ENCODE measurements around the gene RASSF1. TPM values are rescaled to one million over a fixed set of nuclear protein-coding genes. Genes with fewer than 3 reads are reported as not detected.
A peak's percentile ranks its signal among the peaks of the same experiment; 100 is the strongest.

Gene RASSF1
- total RNA-seq, 1 experiment from 2014 or later, result 15.8 TPM

DNA sequence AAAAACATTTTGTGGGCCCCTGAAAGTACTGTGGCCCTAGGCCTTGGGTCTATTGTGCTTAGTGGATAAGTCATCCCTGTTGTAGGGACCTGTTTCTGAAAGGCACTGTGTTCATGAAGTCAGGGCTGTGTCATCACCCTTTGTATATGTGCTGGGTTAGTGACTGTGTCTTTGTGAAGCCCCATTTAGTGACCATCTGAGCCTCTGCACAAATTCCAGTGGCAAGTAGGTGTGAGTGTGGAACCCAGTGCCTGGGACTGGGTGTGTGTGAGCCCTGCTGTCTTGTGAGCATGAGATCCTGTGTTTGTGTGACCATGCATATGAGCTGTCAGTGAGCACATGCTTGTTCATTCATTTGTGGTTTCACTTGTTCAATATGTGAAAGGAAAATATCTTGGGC, 36.0 kb downstream of the RASSF1 start:
- H3K36me3 Mint-ChIP-seq (ENCODE audit: insufficient read depth in 1 of 3, low read depth in 3 of 3), result peaks cover 2 to 9% (median 3%) of the 10 kb centered on the region in 3 experiments
- H3K27me3 Mint-ChIP-seq (ENCODE audit: low read depth), result peaks cover 6% of the 10 kb centered on the region
- no peak overlapping the region for H3K4me2 ChIP-seq (ENCODE audit: insufficient read depth, insufficient read length, low read length)
- H3K79me2 ChIP-seq (ENCODE audit: insufficient read depth, low read length), result no peaks in the 10 kb centered on the region
- H3K9ac ChIP-seq (ENCODE audit: extremely low read depth, insufficient read length, low read length), result no peak overlapping the region
- no peak overlapping the region for H2BK5ac ChIP-seq (ENCODE audit: insufficient read length, low read length)
- no peak overlapping the region for H2BK120ac ChIP-seq (ENCODE audit: low read depth, low read length, poor library complexity, severe bottlenecking)
- TF ChIP-seq, protein P1, sequence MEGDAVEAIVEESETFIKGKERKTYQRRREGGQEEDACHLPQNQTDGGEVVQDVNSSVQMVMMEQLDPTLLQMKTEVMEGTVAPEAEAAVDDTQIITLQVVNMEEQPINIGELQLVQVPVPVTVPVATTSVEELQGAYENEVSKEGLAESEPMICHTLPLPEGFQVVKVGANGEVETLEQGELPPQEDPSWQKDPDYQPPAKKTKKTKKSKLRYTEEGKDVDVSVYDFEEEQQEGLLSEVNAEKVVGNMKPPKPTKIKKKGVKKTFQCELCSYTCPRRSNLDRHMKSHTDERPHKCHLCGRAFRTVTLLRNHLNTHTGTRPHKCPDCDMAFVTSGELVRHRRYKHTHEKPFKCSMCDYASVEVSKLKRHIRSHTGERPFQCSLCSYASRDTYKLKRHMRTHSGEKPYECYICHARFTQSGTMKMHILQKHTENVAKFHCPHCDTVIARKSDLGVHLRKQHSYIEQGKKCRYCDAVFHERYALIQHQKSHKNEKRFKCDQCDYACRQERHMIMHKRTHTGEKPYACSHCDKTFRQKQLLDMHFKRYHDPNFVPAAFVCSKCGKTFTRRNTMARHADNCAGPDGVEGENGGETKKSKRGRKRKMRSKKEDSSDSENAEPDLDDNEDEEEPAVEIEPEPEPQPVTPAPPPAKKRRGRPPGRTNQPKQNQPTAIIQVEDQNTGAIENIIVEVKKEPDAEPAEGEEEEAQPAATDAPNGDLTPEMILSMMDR (conservative IDR thresholded peaks at IDR 0.05), result no peak
- no peaks in the 10 kb centered on the region for H3K79me1 ChIP-seq (ENCODE audit: insufficient read depth, low read depth, low read length, poor library complexity, severe bottlenecking)
- H2AK5ac ChIP-seq (ENCODE audit: insufficient read length, low read length), result no peak overlapping the region
- no peak overlapping the region for H4K91ac ChIP-seq (ENCODE audit: insufficient read length, low read depth, low read length)
- no peak overlapping the region for H3K18ac ChIP-seq (ENCODE audit: insufficient read length, low read depth, low read length)
- H3K27me3 ChIP-seq (ENCODE audit: insufficient read depth, low read length), result no peaks in the 10 kb centered on the region
- H3K23ac ChIP-seq (ENCODE audit: insufficient read length, low read depth, low read length), result no peak overlapping the region
- no peak overlapping the region for H3K14ac ChIP-seq (ENCODE audit: insufficient read depth, low read length)
- no peaks in the 10 kb centered on the region for H3K9me3 ChIP-seq (ENCODE audit: control insufficient read depth, low read depth, low read length)
- H3K27ac Mint-ChIP-seq, result no peak overlapping the region
- no peaks in the 10 kb centered on the region for H3K23me2 ChIP-seq (ENCODE audit: insufficient read length, low read depth, low read length, poor library complexity, severe bottlenecking)
- no peaks in the 10 kb centered on the region for H4K20me1 ChIP-seq (ENCODE audit: control insufficient read depth, insufficient read depth, insufficient read length)
- 0 out of 2 replicates have a peak overlapping the region, but pooled peaks have one; percentile 1 for H2BK15ac ChIP-seq (ENCODE audit: low read depth, low read length)
- H3K9me3 Mint-ChIP-seq, result peaks cover 30 to 36% of the 10 kb centered on the region in 2 experiments
- no peak overlapping the region for H2BK12ac ChIP-seq (ENCODE audit: insufficient read length, low read depth, low read length)
- H4K5ac ChIP-seq (ENCODE audit: insufficient read length, low read depth, low read length), result no peak overlapping the region
- no peaks in the 10 kb centered on the region for H3K4me1 ChIP-seq (ENCODE audit: insufficient read depth, low read length)
- H3K4ac ChIP-seq (ENCODE audit: low read depth, low read length), result no peak overlapping the region
- H3T11ph ChIP-seq (ENCODE audit: low read length), result no peak overlapping the region
- H4K8ac ChIP-seq (replicated peaks; ENCODE audit: insufficient read length, low read depth, low read length), result no peak overlapping the region
- H3K4me1 Mint-ChIP-seq, result peaks cover 19 to 22% of the 10 kb centered on the region in 2 experiments
- H3K27ac ChIP-seq (ENCODE audit: insufficient read length, low read depth, low read length), result no peak overlapping the region
- H3K4me3 Mint-ChIP-seq, result no peak overlapping the region
- H2AFZ ChIP-seq (ENCODE audit: low read length), result no peak overlapping the region
- H3K56ac ChIP-seq (ENCODE audit: insufficient read length, low read depth, low read length), result no peak overlapping the region
- no peak overlapping the region for H2BK20ac ChIP-seq (ENCODE audit: low read depth, low read length, poor library complexity, severe bottlenecking)
- no peak for DNase-seq
